NCI-H2081 (cell line): ENCODE data around the gene HS3ST3A1.

Experiments
- DNase-seq, 2 experiments: peaks; one replicate each; lab custom pipeline; 2025; lab: John Stamatoyannopoulos, UW

HS3ST3A1 gene

DNA sequence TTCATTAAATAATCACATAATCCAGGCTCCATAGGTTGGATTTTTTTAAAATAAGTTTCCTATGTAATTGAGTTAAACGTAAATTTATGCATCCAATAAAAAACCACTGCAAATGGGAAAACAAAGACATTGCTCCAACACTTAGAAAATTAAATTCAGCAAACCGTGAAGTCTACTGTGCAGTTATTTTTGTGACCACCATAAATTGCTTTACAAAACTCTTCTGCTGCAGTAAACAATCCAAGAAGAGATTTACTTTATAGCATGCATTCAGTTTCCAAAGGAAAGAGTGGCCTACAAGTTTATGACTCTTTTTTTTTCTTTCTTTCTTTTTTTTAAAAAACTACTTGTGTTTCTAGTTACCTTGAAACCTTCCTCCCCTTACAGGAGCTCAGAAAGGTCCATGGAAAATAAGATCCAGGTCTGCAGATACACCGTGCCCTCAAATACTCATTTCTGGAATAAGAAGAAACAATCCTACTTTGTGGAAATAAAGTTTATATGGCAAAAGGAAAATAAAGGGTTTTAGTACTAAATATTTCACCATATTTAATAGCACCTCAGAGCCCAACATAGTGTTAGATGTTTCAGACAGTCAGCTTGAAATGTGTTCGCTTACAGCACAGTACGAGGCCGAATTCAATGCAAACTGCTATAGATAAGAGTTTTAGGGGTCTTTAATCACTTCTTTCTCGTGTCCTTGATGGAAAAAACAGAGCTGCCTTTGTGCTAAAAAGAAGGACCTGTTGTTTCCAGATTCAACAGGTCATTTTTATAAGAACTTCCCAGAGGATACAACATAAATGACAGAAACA lies 3.2 kb downstream of the HS3ST3A1 start:
- no peak for DNase-seq

DNA sequence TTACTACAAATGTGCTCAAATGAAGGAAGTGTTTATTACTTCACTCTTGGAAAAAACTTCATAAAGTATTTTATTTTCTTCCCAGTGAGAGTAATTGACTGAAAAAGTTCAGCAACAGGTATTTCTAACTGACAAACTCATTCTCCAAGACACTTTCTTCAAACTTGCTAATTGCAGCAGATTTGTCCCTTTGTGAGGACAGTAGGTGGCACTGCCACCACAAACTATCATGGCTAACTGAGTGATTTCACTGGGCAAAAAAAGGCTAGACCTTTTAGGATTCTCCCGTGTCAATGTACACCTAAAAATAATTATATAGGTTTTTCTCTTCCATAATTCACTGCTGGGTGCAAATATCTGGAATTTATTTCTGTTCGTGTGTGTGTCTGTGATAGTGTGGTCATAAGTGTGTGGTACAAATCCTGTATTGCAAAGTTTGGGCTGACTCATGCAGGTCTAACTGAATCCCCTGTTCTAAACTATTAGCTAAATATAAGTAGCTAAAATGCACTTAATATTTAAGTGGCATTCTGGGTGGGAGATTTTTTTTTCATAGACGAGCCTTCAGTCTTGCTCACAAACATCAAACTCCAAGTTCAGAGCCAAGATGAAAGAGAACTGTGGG lies 3.9 kb downstream of the HS3ST3A1 start:
- peak in 1 of 2 experiments; percentile 1 for DNase-seq

DNA sequence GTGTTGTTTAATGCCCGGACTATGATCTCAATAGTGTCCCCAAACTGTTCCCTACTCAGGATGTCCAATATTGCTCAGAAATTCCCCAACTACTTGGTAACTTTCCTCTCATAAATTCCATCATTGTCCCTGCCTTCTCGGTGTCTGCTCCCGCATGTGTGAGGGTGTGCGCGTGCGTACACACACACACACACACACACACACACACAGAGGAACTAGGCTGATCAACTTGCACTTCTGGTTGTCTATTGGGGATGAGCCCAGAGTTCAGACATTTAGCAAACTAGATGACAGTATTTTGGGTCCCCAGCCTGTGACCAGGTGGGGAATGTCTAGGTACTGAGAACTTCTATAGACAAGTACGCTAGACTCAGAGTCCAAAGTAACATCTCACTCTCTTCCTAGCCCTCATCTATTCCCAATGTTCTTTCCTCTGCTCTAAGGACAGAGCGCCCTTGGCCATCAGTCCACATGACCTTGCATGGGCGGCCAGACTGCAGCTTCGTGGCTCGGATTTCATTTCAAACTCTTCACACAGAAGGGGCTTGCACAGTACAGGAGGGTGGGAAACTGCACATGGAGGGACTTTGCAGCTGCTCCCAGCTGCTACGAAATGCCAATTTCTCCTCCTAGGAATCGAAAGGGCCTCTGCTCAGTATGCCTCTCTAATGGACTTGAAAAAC lies 5.3 kb downstream of the HS3ST3A1 start:
- no peak for DNase-seq

DNA sequence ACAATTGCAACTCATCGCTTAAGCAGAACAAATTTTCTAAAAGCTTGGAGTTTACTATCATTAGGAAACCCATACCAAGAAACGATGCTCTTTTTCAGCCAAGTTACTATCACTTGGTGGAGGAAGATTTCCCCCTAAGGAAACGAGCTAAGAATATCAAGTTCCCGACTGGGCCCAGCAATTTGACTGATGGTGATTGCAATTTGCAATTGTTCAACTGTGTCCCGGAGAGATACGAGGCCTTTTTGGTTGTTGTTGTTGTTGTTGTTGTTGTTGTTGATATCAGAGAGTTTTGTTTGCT lies 6.2 kb downstream of the HS3ST3A1 start:
- no peak for DNase-seq

DNA sequence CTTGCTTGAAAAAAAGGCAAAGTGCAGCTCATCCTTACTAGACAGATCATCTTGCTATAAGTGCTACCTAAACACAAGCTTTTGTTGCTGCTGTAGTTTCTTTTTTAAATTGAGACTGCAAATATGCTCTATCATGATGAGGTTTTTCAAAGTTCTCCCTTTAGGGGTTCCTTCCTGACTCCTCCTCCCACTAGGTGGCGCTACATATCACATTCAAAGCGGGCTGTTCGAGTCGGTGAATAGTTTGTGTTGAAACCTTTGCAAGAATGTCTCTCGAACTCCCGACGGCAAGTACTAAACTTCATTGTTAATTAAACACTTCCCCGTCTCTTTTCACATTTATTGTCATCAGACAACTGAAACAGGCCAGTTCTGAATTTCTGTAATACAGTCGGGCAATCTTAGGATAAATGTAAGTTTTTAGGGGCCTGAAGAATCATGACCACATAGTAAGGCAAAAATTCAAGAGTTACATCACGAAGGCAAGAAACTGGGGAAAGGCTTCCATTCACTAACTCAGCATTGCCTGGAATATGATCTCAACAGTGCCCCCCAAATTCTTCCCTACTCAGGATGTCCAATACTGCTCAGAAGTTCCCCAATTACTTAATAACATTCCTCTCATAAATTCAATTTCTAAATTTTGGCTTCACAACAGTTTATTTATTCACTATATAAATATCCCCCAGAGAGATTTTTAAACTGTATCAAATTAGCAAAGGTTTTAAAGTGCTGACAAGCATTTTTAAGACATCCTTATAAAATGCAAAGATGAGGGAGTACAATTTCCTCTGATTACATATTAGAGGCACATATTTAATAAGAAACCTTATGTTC lies 6.7 kb downstream of the HS3ST3A1 start:
- DNase-seq, result peak; percentile 3 to 27

DNA sequence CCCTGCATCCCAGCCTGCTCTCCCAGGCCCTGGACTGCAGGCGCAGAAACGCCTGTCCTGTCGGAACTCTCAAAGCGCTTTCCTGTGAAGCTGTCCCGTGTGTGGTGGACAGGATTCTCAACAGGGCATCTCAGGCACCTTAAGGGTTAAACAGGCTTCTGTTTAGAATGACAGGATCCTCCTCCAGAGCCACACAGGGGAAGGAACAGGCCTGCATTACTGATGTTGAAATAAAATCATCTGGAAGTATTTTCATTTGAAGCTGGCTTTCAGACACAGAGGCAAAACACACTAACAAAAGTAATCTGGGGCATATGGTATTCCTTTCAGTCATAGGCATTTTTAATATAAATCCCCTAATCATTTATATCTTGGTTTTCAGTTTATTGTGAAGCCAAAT lies 7.4 kb downstream of the HS3ST3A1 start:
- no peak for DNase-seq

DNA sequence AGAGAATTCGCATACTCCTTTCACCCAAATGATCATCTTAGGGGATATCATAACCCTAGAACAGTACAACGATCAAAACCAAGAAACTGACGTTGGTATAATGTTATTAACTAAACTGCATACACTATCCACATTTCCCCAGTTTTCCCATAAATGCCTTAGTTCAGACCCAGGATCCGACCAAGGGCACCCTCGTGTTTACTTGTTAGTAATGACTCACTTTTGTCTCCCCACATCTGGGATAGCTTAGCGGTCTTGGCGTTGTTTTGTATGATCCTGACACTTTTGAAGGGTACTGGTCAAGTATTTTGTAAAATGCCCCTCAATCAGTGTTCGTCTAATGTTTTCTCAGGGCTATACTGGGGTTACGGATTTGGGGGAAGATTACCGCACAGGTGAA lies 8.0 kb downstream of the HS3ST3A1 start:
- DNase-seq, result no peak

DNA sequence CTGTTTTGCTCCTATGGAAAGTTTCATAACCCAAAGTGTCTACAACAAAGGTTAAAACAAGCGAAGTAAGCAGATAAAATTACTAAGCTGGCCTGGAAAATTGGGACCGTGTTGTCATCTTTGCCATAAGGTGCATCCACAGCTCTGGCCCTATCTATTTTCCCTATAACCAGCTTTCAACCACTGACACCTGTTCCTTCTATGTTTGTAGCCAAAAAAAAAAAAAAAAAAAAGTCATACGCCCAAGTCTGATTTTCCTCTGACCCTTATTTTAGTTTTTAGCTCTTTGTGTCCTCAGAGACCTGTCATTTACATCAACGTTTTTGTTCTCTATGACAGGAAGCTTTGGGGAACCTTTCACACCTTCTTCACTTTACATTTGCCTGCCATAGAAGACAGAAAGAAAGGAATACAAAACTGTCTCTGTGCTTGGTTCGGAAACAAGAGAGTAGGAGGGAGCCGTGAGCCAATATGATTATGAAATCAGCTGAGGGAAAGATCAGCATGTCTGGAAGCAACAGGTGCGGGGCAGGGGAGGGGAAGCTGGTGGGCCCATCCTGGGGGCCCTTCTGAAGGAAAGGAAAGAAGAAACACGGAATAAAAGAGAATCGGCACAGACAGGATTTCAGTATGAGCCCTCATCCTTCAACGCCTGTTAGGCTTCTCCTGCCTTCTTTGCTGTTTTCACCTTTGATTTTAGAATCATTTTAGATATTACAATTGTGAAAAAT lies 8.5 kb downstream of the HS3ST3A1 start:
- no peak for DNase-seq

DNA sequence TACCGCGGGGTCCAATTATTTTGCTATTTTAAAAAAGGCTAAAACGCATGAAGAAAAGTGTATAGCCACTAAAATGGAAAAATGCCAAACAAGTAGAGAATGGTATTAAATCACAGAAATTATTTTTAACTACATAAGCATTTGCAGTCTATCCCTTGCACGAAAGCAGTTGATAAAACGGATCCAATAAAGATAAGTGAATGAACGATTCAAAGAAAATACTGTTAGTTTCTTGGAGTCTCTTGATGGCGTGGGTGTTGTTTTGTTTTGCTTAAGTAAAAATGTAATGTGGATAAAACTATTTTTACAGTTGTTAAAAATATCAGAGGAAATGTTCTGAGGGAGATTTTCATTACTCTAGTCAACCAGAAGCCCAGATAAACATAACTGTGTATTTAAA lies 9.3 kb downstream of the HS3ST3A1 start:
- no peak for DNase-seq

DNA sequence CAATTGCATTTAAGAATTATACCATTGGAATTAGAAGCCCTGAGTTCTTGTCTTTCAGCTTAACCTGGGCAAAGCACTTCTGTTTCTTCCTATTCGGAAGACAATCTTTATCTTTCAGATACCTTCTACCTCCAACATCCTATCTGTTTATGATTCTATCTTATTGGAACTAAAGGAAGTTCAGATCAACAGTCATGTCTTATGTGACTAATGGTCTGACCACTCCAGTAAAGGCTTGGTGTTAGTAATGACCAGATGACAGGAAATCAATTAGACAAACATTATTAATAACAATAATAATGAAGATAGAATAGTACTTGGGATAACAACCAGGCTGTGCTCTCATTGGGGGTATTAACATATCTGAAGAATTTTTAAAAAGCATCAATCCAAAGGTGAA lies 11.3 kb downstream of the HS3ST3A1 start:
- DNase-seq, result no peak

DNA sequence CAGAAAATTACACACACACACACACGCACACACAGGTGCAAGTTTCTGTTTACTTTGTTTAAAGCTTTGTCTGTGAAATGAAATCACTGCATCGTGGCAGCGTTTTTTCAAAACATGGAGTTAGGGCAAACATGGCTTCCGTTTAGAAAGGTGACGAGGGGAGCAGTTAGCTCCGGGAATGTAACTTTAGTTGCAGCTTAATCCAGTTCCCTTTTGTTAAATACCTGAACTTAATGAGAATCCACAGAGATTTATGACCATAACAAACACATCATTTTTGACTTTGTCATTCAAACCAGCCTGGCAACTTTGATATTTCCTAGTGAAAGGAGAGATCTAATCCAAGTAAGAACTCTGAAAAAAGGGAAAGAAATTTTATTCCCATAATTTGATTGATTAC lies 12.1 kb downstream of the HS3ST3A1 start:
- no peak for DNase-seq

DNA sequence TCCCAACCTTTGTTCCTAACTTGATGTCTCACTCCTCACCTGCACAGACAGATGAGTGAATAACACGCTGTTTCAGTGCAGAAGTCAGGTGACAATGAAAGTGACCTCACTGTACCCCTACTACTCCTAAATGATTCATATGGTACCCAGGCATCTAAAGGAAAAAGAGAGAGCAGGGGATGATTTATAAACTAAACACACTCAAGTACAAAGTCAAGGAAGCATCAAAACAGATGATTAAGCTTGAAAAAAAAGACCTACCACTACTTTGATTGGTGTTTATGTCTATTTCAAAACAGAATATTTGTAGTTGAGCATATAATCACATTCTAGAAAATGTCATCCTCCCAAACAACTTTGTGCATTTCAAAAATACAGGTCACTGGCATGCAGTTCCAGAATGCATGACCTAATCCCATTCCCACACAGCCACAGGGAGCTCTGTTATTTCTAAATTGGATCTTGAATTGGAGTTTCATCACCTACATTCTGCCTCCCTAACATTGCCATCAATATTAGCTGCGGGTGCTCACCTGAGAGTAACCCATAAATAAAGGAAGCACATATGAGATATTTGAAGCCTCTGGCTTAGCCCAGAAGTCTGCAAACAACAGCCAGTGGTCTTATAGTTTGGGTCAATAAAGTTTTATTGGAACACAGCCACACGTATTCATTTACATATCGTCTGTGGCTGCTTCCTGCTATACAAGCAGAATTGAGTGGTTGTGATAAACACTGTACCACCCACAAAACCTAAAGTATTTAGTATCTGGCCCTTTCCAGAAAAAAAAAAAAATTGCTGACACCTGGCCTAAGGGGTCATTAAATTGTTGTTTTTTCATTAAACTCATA lies 14.0 kb downstream of the HS3ST3A1 start:
- no peak for DNase-seq

DNA sequence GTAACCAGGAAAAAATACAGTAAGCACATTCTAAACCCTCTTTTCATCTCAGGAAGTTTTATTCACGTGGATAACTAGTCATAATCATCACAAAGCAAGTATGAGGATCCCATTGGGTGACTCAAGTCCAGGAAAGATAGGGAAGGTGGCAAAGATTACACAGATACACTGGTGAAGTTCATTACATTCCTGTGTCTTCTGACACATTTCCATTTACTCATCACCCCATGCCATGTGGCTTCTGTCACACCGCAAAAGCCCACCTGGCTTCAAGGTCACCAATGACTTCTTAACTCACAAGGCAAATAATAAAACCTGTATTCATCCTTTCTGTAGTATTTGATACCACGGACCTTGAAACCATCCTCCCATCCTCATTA lies 17.0 kb downstream of the HS3ST3A1 start:
- no peak for DNase-seq

DNA sequence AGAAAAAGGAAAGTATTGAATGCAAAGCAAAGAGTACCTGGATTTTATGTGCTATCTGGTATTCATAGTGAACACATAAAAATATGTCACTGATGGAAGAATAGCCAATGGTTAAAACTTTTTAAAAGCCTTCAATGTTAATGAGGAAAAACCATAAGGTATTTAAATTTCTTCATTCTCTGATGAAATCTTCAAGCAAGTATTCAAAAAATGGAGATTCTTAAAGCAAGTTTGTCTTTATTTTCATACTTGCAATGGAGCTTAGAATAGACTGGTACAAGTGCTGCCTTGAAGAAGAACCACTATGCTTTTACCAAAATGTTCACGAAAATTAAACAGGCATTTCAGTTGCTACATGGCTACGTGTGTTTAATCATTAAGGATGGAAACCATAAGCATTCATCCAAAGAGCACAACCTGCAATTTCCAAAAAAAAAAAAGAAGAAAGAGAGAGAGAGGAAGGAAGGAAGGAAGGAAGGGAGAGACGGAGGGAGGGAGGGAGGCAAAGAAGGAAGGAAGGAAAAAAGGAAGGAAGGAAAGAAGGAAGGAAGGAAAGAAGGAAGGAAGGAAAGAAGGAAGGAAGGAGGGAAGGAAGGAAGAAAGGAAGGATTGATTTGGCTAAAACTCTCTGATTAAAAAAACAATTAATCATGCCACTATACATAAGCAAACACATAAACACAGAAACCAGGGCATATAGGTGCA lies 17.6 kb downstream of the HS3ST3A1 start:
- DNase-seq, result no peak

DNA sequence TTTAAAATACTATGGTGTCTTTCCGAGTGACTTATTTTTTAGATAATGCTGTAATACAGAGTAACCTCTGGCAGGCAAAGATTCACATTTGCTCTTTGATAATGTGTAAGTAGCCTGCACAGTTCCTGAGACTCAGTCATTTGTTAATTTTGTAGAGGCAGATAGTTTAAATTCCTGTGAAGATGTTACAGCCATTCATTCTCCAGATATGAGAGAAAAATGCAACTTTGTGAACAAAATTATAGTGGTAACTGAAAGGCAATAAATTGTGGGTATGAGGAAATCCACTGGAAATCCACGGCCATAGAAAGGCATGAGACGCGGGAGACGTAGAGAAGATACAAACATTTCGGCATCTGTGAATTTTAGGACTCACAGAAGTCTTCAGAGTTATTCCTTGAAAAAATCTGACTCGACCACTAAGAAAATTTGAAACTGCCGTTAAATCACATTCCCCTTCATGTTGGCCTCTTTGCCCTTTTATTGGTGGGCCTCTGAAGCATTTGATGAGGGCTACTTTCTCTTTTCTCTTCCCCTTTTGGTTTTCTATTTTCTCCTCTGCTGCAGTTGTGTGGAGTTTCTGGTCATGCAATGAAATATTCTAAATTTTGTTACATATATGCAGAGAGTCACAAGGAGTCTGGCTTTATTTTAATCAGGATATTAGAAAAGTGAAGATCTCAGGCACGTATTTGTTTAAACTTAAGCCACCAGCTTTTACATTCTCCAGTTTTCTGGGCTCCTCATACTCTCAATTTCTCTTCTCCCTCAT lies 18.8 kb downstream of the HS3ST3A1 start:
- DNase-seq, result no peak

DNA sequence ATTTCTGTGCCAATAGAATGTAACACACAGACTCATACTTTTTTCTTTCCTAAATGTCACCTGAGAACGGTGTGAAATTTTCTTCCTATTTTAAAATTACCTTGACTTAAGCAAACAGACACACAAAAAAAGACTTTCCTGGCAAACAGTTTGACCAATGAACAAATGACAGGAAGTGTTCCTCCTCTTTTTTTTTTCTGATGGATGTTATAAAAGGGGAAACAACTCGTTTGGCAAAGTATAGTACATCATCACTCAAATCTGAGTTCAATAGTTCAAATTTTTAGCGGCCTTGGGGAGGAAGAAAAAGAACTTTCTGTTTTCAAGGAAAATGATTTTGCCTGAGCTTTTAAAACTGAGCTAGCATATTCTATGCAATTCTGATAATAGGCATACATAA lies 19.8 kb downstream of the HS3ST3A1 start:
- no peak for DNase-seq

DNA sequence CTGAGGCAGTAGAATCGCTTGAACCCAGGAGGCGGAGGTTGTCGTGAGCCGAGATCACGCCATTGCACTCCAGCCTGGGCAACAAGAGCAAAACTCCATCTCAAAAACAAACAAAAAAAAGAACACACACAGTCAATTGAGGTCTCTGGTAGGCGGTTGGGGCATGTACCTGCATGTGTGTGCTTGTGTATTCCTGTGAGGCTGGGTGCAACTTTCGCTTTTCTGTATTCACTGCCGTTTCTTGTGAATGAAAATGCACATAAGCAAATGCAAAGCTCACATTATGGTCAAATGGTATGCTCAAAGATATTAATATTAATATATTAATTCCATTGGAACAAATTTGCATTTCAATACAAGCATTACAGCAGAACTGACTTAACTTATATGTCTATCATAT lies 20.9 kb downstream of the HS3ST3A1 start:
- DNase-seq, result no peak

DNA sequence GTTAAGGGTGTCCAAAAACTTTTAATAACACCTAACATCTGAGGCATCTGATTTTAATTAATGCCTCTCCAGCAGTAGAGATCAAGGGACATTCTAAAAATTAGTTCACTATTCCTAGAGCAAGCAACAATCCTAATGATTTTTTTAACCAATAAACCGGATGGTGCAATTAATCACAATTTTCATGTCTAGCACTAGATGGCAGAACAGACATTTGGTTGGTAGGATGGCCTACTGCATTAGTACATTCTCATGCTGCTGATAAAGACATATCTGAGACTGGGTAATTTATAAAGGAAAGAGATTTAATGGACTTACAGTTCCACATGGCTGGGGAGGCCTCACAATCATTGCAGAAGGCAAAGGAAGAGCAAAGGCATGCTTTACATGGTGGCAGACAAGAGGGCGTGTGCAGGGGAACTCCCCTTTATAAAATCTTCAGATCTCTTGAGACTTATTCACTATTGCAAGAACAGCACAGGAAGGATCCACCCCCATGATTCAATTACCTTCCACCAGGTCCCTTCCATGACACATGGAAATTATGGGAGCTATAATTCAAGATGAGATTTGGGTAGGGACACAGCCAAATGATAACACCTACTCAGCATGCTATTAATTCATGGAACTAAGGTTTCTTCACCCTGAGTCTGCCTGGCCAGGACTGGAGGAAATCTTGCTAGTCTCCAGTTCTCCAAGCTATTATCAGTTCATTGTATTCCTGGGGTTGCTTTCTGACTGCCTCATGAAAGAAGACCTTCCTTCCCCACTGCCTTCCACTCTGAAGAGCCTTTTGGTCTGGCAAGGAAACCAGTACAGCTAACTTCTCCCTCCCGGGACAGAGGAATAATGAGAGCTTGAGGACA lies 24.8 kb downstream of the HS3ST3A1 start:
- DNase-seq, result no peak
